GM12878 (cell line): ENCODE measurements around the gene DENND10. TPM values are rescaled to one million over a fixed set of nuclear protein-coding genes. Genes with fewer than 3 reads are reported as not detected.
"Not testable (repeated sequence)": the region's sequence is repeated elsewhere in the genome, so short reads cannot be mapped to it uniquely, and the experiment has no call there.

Experiments
- ATAC-seq: fragments of 200-7000 bp; cut with Tn5 transposase; 3 replicates; pipeline ENCODE4 v1.9.1; 2020; ENCODE audit warnings: mild to moderate bottlenecking, moderate library complexity
- BruUV-seq: library from RNA; stranded (reverse); fragments of 400-500 nt; replicated peaks from 2 replicates; lab custom pipeline; 2021; lab: Mats Ljungman, UMichigan
- CTCF ChIA-PET: fragments of 300-600 bp; sonication (Branson Sonifier 250); formaldehyde crosslinking; extraction: SDS; loops from one replicate; lab custom pipeline; 2021; ENCODE audit warnings: inconsistent platforms; lab: Yijun Ruan, JAX
- POLR2A ChIA-PET: fragments of 350-600 bp; formaldehyde crosslinking; extraction: SDS; loops from one replicate; lab custom pipeline; 2021; ENCODE audit warnings: inconsistent platforms; lab: Charles Lee
- RAD21 ChIA-PET: fragments of 300-600 bp; sonication (Branson Sonifier 250); formaldehyde crosslinking; loops from one replicate; lab custom pipeline; 2023; ENCODE audit warnings: antibody characterized with exemption; ENCODE audit not compliant: unreplicated experiment; lab: Charles Lee
- SMC1A ChIA-PET: fragments of 300-600 bp; sonication (Branson Sonifier 250); formaldehyde crosslinking; loops from one replicate; lab custom pipeline; 2023; ENCODE audit not compliant: unreplicated experiment, uncharacterized antibody; lab: Charles Lee
- DNase-seq: peaks from one replicate; pipeline ENCODE4 v3.0.0-alpha.2; 2011; ENCODE audit warnings: low read depth, low spot score
- FAIRE-seq: peaks from 3 replicates; lab custom pipeline; 2011; peaks lifted over from hg19 to GRCh38; lab: Jason Lieb, UNC
- H2AFZ ChIP-seq: 2 replicates; pipeline ENCODE4 v1.6.0; 2011; ENCODE audit warnings: low read depth, low read length, control low read depth; ENCODE audit not compliant: control insufficient read depth
- H3K27ac ChIP-seq: 2 replicates; pipeline ENCODE4 v1.5.1; 2011; ENCODE audit warnings: control low read depth; ENCODE audit not compliant: control insufficient read depth, insufficient read depth
- H3K27me3 ChIP-seq, 2 experiments: replicated peaks in 1 of 2; 2 replicates each; pipeline versions ENCODE4 v1.6.0 to v1.6.1; 2011; ENCODE audit warnings: low read length in 1 of 2; ENCODE audit not compliant: control insufficient read depth in 2 of 2, insufficient read depth in 2 of 2
- H3K36me3 ChIP-seq, 2 experiments: 2 replicates each; pipeline ENCODE4 v1.5.1; 2011; ENCODE audit warnings: low read length in 1 of 2; ENCODE audit not compliant: control insufficient read depth in 2 of 2, insufficient read depth in 2 of 2
- H3K4me1 ChIP-seq: 2 replicates; pipeline ENCODE4 v1.6.1; 2011; ENCODE audit warnings: mild to moderate bottlenecking, low read length, moderate library complexity, mixed read lengths; ENCODE audit not compliant: control insufficient read depth, insufficient read depth
- H3K4me2 ChIP-seq: 2 replicates; pipeline ENCODE4 v1.6.0; 2011; ENCODE audit warnings: control low read depth; ENCODE audit not compliant: control insufficient read depth, insufficient read depth
- H3K4me3 ChIP-seq: fragments of 200-600 bp; sonication (generic); 2 replicates; pipeline ENCODE4 v1.5.1; 2016
- H3K79me2 ChIP-seq: 2 replicates; pipeline ENCODE4 v1.6.0; 2011; ENCODE audit warnings: low read length; ENCODE audit not compliant: control insufficient read depth, insufficient read depth
- H3K9ac ChIP-seq: 2 replicates; pipeline ENCODE4 v1.8.0; 2011; ENCODE audit warnings: low read length, control low read depth, mixed read lengths; ENCODE audit not compliant: control insufficient read depth, insufficient read depth
- H3K9me3 ChIP-seq: replicated peaks from 3 replicates; pipeline ENCODE4 v1.5.1; 2011; ENCODE audit warnings: mild to moderate bottlenecking, low read length; ENCODE audit not compliant: control insufficient read depth, insufficient read depth
- H4K20me1 ChIP-seq: 2 replicates; pipeline ENCODE4 v1.6.0; 2011; ENCODE audit not compliant: control insufficient read depth, insufficient read depth
- CHD4 ChIP-seq: fragments of 200-600 bp; sonication (generic); IDR thresholded peaks from 2 replicates; pipeline ENCODE4 v1.6.1; 2016; ENCODE audit warnings: mild to moderate bottlenecking
- EP300 ChIP-seq, 2 experiments: fragments of 150-350 bp in 1 of 2; IDR thresholded peaks; 2 replicates each; pipeline ENCODE4 v1.6.1; 2011 to 2012; ENCODE audit warnings: low read depth in 2 of 2, low read length in 2 of 2, borderline replicate concordance in 1 of 2, improper control_type of control experiment in 1 of 2, inconsistent platforms in 1 of 2; ENCODE audit not compliant: control insufficient read depth in 1 of 2
- PAX5 ChIP-seq: IDR thresholded peaks from 2 replicates; pipeline ENCODE4 v1.6.1; 2011; ENCODE audit warnings: low read depth, low read length, borderline replicate concordance
- SIX5 ChIP-seq: IDR thresholded peaks from 2 replicates; pipeline ENCODE4 v1.6.1; 2011; ENCODE audit warnings: mild to moderate bottlenecking, low read depth, low read length, moderate library complexity; ENCODE audit not compliant: severe bottlenecking
- YY1 ChIP-seq: IDR thresholded peaks from 2 replicates; pipeline ENCODE4 v1.6.1; 2011; ENCODE audit warnings: low read depth, mild to moderate bottlenecking, low read length
- ZNF384 ChIP-seq: IDR thresholded peaks from 2 replicates; pipeline ENCODE4 v1.6.1; 2012; ENCODE audit warnings: low read depth, mild to moderate bottlenecking, low read length, improper control_type of control experiment, borderline replicate concordance
- WGBS: methylation state at CpG from one replicate; pipeline ENCODE4 v1.1.6; 2016; ENCODE audit warnings: low lambda C conversion rate; ENCODE audit not compliant: insufficient replicate concordance, insufficient coverage; ENCODE audit errors: missing lambda C conversion rate; 5-methylcytosine and 5-hydroxymethylcytosine counted together
- in situ Hi-C: fragments of 300-500 bp; cut with MboI; formaldehyde crosslinking; loops from 9 replicates; pipeline ENCODE4 v1.14.3; 2018; ENCODE audit warnings: mixed read lengths
- intact Hi-C: fragments of 100-400 bp; cut with micrococcal nuclease; formaldehyde crosslinking; loops from one replicate; pipeline ENCODE4 v1.14.2; 2022; ENCODE audit not compliant: unreplicated experiment
- polyA plus RNA-seq, 11 experiments: library from polyadenylated mRNA; depleted of rRNA in 4 of 11; unstranded in 6 of 11; stranded (reverse) in 5 of 11; fragments of >200 nt; fragmentation: Nextera tagmentation in 4 of 11; fragmentation: Illumina TruSeq in 1 of 11; extraction: Ambion mirVana in 4 of 11; extraction: Trizol in 1 of 11; gene quantifications; 1 replicate in 1 of 11; 2 replicates in 10 of 11; pipeline versions ENCODE4 v1.2.1 to v1.2.3, GENCODE V29; 2011 to 2016; ENCODE audit warnings: inconsistent platforms in 2 of 11, missing spikeins in 2 of 11, low read depth in 1 of 11
- total RNA-seq, 4 experiments: library from RNA; depleted of rRNA in 3 of 4; stranded (reverse); fragments of >200 nt in 3 of 4; fragmentation: Illumina TruSeq in 1 of 4; extraction: Trizol in 1 of 4; gene quantifications; 2 replicates each; pipeline versions ENCODE4 v1.2.1 to v1.2.3, GENCODE V29; 2013 to 2021
- TF ChIP-seq, protein P1 (sequence below), 3 experiments: IDR thresholded peaks in 2 of 3; conservative IDR thresholded peaks in 1 of 3; 2 replicates each; pipeline ENCODE4 v1.5.1; 2011; ENCODE audit warnings: low read depth in 3 of 3, low read length in 3 of 3, mild to moderate bottlenecking in 3 of 3, control low read depth in 2 of 3, moderate library complexity in 2 of 3, inconsistent platforms in 1 of 3, mixed read lengths in 1 of 3; ENCODE audit not compliant: control insufficient read depth in 2 of 3, insufficient read depth in 1 of 3; ENCODE audit errors: extremely low read depth in 1 of 3

The DENND10 gene
- total and polyA plus RNA-seq, 10 of the 15 experiments (the other 5 are each of a cell fraction or from before 2014, with no cell fraction given): 21.5 to 39.8 (median 26.2) TPM

GRCh38 chr10:119149157-119149556 is 45.2 kb downstream of the DENND10 start:
- Histone ChIP-seq H3K9ac (no peak overlapping the region), H3K9me3 (no peaks in the 10 kb centered on the region), H3K27ac (no peak overlapping the region), H3K4me2 (no peak overlapping the region), H3K4me1 (no peaks in the 10 kb centered on the region), H2AFZ (no peak overlapping the region), H4K20me1 (no peaks in the 10 kb centered on the region), H3K27me3 (no peaks in the 10 kb centered on the region), H3K36me3 (peaks cover 3 to 28% of the 10 kb centered on the region in 2 experiments; a peak in 3 of 4 replicates), H3K4me3 (no peak overlapping the region), H3K79me2 (no peaks in the 10 kb centered on the region)
- in situ Hi-C loops: no loop called here
- DNase-seq (no peak), ATAC-seq (no peak), FAIRE-seq (no peak)
- ChIA-PET CTCF (no interaction called here), POLR2A (no interaction called here), SMC1A (interaction anchor here (1.0 kb wide), 2 partner anchors 48 to 143 kb away, joined by 3 read pairs; no protein-coding TSS in a partner anchor), RAD21 (no interaction called here)
- no TSS peak for BruUV-seq
- intact Hi-C loops: no loop called here
- TF ChIP-seq PAX5 (peak; percentile 51; the same call in 1 of the 2 replicates), YY1 (no peak)
- WGBS: over 99% methylated on average over 8 of the region's 8 CpGs

DNA sequence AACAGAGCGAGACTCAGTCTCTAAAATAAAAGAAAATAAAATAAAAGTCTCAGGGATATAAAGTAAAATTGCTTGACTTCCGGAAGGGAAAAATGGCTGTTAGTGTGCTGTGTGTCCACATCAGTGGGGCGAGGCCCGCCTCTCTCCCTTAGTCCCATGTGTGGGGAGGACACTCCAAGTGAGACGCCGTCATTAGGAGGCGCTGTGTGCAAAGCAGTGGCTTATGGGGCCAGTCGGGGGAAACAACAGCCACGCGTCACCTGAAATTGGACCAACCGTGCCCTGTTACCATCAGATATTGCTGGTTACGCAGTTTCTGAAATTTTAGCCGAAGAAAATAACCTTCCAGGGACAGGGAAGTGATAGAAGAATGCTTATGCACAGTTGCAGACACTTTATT is 45.8 kb downstream of the DENND10 start:
- no peaks in the 10 kb centered on the region for H4K20me1 ChIP-seq
- no peaks in the 10 kb centered on the region for H3K4me1 ChIP-seq
- in situ Hi-C loops: no loop called here
- FAIRE-seq (no peak), DNase-seq (no peak), ATAC-seq (no peak)
- H3K9me3 ChIP-seq: no peaks in the 10 kb centered on the region
- H3K36me3 ChIP-seq: peaks cover 3 to 28% of the 10 kb centered on the region in 2 experiments; a peak in 3 of 4 replicates
- WGBS: 86% methylated on average over 13 of the region's 13 CpGs
- H3K4me2 ChIP-seq: no peak overlapping the region
- no peaks in the 10 kb centered on the region for H3K79me2 ChIP-seq
- TF ChIP-seq EP300 (IDR thresholded peaks at IDR 0.05; ENCODE audit: borderline replicate concordance in 1 of 2, control insufficient read depth in 1 of 2, low read depth in 2 of 2, low read length in 2 of 2): no peak
- TF ChIP-seq, protein P1, sequence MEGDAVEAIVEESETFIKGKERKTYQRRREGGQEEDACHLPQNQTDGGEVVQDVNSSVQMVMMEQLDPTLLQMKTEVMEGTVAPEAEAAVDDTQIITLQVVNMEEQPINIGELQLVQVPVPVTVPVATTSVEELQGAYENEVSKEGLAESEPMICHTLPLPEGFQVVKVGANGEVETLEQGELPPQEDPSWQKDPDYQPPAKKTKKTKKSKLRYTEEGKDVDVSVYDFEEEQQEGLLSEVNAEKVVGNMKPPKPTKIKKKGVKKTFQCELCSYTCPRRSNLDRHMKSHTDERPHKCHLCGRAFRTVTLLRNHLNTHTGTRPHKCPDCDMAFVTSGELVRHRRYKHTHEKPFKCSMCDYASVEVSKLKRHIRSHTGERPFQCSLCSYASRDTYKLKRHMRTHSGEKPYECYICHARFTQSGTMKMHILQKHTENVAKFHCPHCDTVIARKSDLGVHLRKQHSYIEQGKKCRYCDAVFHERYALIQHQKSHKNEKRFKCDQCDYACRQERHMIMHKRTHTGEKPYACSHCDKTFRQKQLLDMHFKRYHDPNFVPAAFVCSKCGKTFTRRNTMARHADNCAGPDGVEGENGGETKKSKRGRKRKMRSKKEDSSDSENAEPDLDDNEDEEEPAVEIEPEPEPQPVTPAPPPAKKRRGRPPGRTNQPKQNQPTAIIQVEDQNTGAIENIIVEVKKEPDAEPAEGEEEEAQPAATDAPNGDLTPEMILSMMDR (IDR thresholded peaks at IDR 0.05 in 2 of 3, conservative IDR thresholded peaks at IDR 0.05 in 1 of 3; ENCODE audit: control insufficient read depth in 2 of 3, extremely low read depth in 1 of 3, insufficient read depth in 1 of 3, low read depth in 3 of 3, low read length in 3 of 3): 0 out of 6 replicates have a peak, but pooled peaks of 1 of the 3 experiments have one; percentile 7
- TF ChIP-seq CHD4: no peak
- TF ChIP-seq SIX5: no peak
- TF ChIP-seq ZNF384: no peak
- ChIA-PET POLR2A (no interaction called here), CTCF (interaction anchor here (1.1 kb wide), 1 partner anchor 50 kb away, joined by 4 read pairs; no protein-coding TSS in a partner anchor), RAD21 (no interaction called here), SMC1A (interaction anchor here (0.7 kb wide), 1 partner anchor 92 kb away, joined by 3 read pairs; no protein-coding TSS in a partner anchor)
- H2AFZ ChIP-seq: no peak overlapping the region
- no peak overlapping the region for H3K4me3 ChIP-seq
- H3K27me3 ChIP-seq: no peaks in the 10 kb centered on the region
- H3K27ac ChIP-seq: no peak overlapping the region
- no peak overlapping the region for H3K9ac ChIP-seq
- BruUV-seq: no TSS peak
- intact Hi-C loops: no loop called here

DNA sequence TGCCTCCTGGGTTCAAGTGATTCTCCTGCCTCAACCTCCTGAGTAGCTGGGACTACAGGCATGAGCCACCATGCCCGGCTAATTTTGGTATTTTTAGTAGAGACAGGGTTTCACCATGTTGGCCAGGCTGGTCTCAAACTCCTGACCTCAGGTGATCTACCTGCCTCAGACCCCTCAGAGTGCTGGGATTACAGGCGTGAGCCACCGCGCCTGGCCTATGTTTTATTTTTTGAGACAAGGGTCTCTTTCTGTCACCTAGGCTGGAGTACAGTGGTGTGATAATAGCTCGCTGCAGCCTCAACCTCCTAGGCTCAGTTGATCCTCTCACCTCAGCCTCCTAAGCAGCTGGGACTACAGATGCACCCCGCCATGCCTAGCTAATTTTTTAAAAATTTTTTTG is 47.7 kb downstream of the DENND10 start:
- FAIRE-seq, H3K27ac ChIP-seq, intact Hi-C loops, H3K4me1 ChIP-seq, in situ Hi-C loops, H3K79me2 ChIP-seq, H3K9ac ChIP-seq, H3K27me3 ChIP-seq, POLR2A ChIA-PET, H4K20me1 ChIP-seq, ATAC-seq, H3K4me3 ChIP-seq, H2AFZ ChIP-seq, H3K9me3 ChIP-seq, H3K4me2 ChIP-seq, BruUV-seq, DNase-seq: not testable (repeated sequence)
- ChIA-PET SMC1A (interaction anchor here (1.0 to 1.8 kb wide), 2 partner anchors 47 to 48 kb away, joined by 3 to 5 read pairs; no protein-coding TSS in a partner anchor), RAD21 (interaction anchor here (1.2 to 1.5 kb wide), 2 partner anchors 13 to 48 kb away, joined by 3 to 5 read pairs; no protein-coding TSS in a partner anchor), CTCF (interaction anchor here (0.7 to 1.2 kb wide), 2 partner anchors 12 to 44 kb away, joined by 3 to 4 read pairs; no protein-coding TSS in a partner anchor)
- WGBS: 64% methylated on average over 6 of the region's 6 CpGs
- peaks cover 3 to 31% of the 10 kb centered on the region in 2 experiments; a peak in 3 of 4 replicates for H3K36me3 ChIP-seq
